AG10803 (cell line): ENCODE results near the gene YY1.
"Not testable (repeated sequence)": the region's sequence is repeated elsewhere in the genome, so short reads cannot be mapped to it uniquely, and the experiment has no call there.

Source experiments
- DNase-seq: peaks from one replicate; pipeline ENCODE4 v3.0.0; 2010; ENCODE audit warnings: low read depth
- H3K4me3 ChIP-seq: 2 replicates; pipeline ENCODE4 v1.5.1; 2011; ENCODE audit warnings: mild to moderate bottlenecking, low read length, control low read depth
- TF ChIP-seq, protein P1 (sequence below): conservative IDR thresholded peaks from 2 replicates; pipeline ENCODE4 v1.5.1; 2011; ENCODE audit warnings: mild to moderate bottlenecking, low read length, control low read depth, inconsistent platforms

Gene YY1

DNA sequence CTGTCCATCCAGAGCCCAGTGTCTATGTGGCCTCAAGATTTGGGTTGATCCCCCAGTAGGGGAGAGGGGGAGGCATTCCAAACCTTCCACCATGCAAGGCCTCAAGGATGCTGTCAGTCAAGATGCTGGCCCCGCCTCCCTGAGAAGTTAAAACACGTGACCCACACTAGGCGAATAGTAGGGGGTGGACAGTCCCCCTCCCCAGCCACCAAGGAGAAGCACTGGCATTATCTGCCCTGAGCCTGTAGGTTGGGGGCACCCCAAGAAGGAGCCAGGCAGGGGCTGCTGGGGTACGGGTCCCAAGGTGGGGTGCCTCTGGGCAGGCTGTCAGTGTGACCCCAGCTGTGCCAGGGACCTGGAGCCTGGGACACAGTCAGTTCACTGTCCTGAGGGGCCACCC is 65.0 kb downstream of the YY1 start:
- TF ChIP-seq, protein P1, sequence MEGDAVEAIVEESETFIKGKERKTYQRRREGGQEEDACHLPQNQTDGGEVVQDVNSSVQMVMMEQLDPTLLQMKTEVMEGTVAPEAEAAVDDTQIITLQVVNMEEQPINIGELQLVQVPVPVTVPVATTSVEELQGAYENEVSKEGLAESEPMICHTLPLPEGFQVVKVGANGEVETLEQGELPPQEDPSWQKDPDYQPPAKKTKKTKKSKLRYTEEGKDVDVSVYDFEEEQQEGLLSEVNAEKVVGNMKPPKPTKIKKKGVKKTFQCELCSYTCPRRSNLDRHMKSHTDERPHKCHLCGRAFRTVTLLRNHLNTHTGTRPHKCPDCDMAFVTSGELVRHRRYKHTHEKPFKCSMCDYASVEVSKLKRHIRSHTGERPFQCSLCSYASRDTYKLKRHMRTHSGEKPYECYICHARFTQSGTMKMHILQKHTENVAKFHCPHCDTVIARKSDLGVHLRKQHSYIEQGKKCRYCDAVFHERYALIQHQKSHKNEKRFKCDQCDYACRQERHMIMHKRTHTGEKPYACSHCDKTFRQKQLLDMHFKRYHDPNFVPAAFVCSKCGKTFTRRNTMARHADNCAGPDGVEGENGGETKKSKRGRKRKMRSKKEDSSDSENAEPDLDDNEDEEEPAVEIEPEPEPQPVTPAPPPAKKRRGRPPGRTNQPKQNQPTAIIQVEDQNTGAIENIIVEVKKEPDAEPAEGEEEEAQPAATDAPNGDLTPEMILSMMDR: no peak
- DNase-seq: no peak
- no peak overlapping the region for H3K4me3 ChIP-seq

DNA sequence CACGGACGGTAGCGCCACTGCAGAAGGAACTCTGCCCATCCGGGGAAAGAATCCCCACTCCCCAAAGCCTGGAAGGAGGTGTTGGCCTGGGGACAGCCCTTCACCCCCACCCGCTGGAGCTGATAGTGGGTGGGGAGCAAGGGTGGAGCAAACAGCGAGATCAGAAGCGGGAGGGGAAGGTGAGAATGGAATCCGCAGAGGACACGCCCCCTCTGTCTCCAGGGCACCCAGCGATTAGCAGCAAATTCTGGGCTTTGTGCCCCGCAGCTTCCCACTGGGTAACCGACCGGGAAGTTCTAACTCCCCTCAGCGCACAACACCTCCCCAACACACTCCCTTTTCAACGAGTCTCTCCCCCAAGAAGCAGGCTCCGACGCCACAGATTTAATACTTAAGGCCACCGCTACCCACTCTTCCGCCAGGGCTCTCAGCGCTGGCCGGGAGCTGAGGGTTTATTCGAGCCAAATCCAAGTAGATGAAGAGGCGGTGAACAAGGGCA is 65.9 kb downstream of the YY1 start:
- TF ChIP-seq, protein P1: no peak
- DNase-seq: no peak
- peak overlapping the region; percentile 61 for H3K4me3 ChIP-seq

DNA sequence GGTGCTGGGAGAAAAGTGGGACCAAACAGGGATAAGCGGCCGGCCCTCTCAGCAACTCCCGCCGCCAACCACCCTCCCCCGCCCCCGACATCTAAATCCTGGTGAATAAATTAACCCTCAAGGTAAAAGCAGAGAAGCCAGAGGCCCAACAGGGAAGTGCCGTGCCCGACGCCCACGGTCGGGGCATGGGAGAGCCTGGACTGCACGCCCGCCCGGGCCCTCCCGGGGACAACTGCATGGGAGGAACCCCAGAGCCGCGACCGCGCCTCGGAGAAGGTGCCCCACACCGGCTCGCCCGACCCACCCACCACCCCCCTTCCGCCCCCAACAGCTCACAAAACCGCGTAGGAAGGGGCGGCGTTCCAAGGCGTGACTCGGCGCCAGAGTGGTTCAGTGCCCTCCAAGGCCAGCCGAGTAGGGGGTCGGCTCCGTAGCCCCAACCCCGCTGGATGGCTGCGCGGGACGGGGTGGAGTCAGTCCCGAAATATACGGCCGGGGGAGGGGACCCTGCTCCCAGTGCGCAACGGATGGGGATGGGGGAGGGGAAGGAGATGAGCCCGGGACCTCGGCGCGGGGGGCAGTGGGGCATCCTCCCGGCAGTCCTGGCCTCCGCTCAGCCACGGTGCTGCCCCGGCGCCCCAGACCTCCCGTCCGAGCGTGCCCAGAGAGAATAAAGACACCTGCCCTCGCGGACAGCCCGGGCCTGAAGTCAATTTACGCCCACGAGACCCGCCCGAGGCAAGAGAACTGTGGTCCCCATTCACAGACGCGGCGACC is 66.6 kb downstream of the YY1 start:
- TF ChIP-seq, protein P1: no peak
- peak overlapping the region; percentile 61 for H3K4me3 ChIP-seq
- no peak for DNase-seq

DNA sequence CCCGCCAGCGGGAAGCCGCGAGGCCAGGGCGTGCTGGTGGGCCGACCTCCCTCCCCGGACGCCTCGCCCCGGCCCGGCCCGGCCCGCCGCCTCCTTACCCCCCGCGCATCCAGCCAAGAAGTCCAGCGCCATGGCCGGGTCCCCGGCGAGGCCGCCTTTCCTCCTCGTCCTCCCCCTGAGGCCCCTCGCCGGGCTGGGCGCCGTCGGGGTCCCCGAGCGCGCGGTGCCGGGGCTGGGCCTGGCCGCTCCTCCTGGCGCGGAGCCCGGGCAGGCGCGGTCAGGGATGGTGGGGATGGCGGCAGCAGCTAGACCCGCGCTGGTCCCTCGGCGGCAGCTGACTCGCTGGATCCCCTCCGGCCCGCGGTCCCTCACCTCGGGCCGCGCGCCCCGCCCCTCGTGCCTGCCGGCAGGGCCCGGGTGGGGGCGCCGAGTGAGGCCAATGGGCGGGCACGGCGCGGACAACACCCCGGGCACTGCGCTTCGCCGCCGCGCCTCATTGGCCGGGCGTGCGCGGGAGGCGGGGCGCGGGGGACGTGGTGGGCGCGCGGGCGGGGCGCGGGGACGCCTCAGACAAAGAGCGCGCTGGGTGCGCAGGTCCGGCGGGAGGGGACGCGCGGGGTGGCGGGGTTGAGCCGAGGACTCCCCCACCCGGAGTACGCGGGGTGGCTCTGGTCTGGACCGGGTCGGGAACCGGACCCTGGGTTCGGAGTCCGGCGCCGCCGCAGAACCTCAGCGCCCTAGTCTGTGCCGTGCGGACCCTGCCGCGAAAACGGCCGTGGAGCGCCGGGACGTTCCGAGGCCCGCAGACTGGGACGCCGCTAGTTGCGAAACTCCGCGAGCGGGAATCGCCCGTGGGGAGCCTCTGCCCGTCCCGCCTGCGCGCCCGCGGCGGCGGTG is 67.4 kb downstream of the YY1 start, which contains the start of gene SLC25A29:
Gene SLC25A29, minus strand, starts transcription at position 344 of the 897 bp plus-strand sequence. Its CDS starts 212 bp downstream, at position 132.
- peak within 1 kb of the TSS; percentile 75 for H3K4me3 ChIP-seq
- peak; percentile 78 for DNase-seq
- TF ChIP-seq, protein P1: no peak

DNA sequence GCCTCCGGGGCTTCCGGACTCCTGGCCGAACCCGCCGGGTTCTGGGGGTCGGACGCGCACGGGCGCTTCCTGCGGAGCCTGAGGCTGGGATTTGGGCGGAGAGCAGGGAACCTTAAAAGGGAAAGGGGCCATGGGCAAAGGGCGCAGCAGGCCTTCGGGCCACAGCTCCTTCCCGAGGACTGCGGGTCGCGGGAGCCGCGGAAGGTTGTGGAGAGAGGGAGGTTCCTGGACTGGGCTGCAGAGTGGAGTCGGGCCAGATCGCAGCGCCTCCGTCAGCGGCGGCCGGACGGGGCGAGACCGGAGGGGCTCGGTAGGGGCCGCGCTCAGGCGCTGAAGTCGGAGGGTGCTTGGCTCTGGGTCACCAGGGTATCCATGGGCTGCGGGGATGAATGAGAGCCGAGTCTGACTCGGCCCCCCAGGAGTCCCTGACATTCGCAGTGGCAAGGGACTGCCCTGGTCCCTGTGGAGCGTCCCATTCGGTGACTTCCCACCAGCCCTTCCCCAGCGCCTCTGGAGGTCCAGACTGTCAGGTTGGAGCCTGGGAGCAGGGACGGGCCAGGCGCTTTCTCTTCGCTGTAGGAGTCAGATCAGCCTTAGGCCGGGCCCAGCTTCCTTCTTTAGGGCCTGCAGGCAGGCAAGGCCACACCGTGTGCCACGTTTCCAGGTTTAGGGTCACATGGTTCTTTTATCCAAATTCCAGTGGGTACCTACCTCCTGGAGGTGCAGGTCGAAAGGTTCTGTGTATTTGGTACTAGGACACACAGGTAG is 68.2 kb downstream of the YY1 start:
- peak overlapping the region; percentile 75 for H3K4me3 ChIP-seq
- no peak for DNase-seq
- TF ChIP-seq, protein P1: no peak

DNA sequence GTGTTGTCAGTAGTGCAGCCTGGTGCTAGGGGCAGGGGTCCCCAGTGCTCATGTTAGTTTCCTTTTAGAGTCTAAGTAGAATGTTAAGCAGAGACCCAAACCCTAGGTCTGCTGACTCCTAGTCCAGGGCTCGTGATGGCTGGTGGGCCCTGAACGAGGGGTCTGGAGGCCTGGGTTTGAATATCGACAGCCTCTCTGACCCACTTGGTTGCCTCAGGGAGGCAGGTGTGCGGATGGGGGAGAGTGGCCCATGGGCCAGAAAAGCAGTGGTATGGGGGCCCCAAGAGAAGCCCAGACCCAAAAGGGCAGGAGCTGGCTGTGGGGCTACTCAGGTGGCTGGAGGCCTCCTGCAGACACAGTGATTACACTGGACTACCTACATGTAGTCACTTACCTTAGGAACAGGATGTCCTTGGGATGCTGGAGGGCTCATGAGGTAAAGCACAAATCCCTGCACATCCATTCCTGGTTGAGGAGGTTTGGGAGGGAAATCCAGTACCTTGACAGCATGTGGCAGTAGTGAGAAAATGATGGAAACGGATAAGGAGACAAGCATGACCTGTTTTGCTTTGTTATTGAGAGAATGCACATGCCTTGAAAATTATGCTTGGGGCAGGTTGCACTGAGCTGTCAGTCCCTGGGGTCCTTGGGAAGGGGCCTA is 69.0 kb downstream of the YY1 start:
- TF ChIP-seq, protein P1: no peak
- no peak for DNase-seq
- H3K4me3 ChIP-seq: peak overlapping the region; percentile 75

DNA sequence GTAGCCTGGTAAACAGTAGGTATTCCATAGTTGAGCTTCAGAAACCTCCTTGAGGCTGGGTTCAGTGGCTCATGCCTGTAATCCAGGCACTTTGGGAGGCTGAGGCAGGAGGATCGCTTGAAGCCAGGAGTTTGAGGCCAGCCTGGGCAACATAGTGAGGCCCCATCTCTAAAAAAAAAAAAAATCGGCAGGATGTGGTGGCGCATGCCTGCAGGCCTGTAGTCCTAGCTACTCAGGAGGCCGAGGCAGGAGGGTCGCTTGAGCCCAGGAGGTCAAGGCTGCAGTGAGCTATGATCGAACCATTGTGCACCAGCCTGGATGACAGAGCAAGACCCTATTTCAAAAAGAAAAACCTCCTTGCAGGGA is 69.5 kb downstream of the YY1 start:
- not testable (repeated sequence) for H3K4me3 ChIP-seq, DNase-seq
